Measurements from ENCODE around the gene SH3BP5.

Gene SH3BP5

GRCh38 chr3:15350141-15350540 is 17.8 kb upstream of the SH3BP5 start:
- TF ChIP-seq CTCF (IDR thresholded peaks at IDR 0.05) = no peak

- TF ChIP-seq CTCF (IDR thresholded peaks at IDR 0.05) = no peak
Observed at GRCh38 chr3:15348246-15348645, 15.9 kb upstream of the SH3BP5 start.

- no peak for TF ChIP-seq CTCF (IDR thresholded peaks at IDR 0.05)
Observed at GRCh38 chr3:15347737-15348110, 15.3 kb upstream of the SH3BP5 start.

GRCh38 chr3:15347063-15347736 is 14.8 kb upstream of the SH3BP5 start:
- TF ChIP-seq CTCF (IDR thresholded peaks at IDR 0.05) = no peak

GRCh38 chr3:15346516-15346915 is 14.1 kb upstream of the SH3BP5 start:
- TF ChIP-seq CTCF (IDR thresholded peaks at IDR 0.05) = no peak

- TF ChIP-seq CTCF (IDR thresholded peaks at IDR 0.05) = no peak
Observed at GRCh38 chr3:15345608-15346137, 13.3 kb upstream of the SH3BP5 start.

GRCh38 chr3:15345066-15345607 is 12.8 kb upstream of the SH3BP5 start:
- TF ChIP-seq CTCF (IDR thresholded peaks at IDR 0.05) = no peak

Measured in LNCAP (cell line).